Muscle layer of colon (tissue), 2 donors: Measurements from ENCODE around the gene MOG.
"Not testable (repeated sequence)": the region's sequence is repeated elsewhere in the genome, so short reads cannot be mapped to it uniquely, and the experiment has no call there.

Source experiments
- H3K27ac ChIP-seq: one replicate; pipeline ENCODE4 v1.7.0; 2013; ENCODE audit warnings: low read depth, mild to moderate bottlenecking, low read length, moderate library complexity
- H3K27me3 ChIP-seq, 2 donors: one replicate each; pipeline ENCODE4 v1.7.0; 2013; ENCODE audit warnings: low read length in 2 of 2, mild to moderate bottlenecking in 2 of 2; ENCODE audit not compliant: insufficient read depth in 2 of 2, control insufficient read depth in 1 of 2
- H3K36me3 ChIP-seq: one replicate; pipeline ENCODE4 v1.7.0; 2013; ENCODE audit warnings: mild to moderate bottlenecking, low read length; ENCODE audit not compliant: insufficient read depth
- H3K4me1 ChIP-seq: one replicate; pipeline ENCODE4 v1.7.0; 2013; ENCODE audit warnings: mild to moderate bottlenecking, low read length; ENCODE audit not compliant: insufficient read depth
- H3K4me3 ChIP-seq, 2 donors: one replicate each; pipeline ENCODE4 v1.7.0; 2013; ENCODE audit warnings: low read length in 2 of 2, low read depth in 1 of 2, mild to moderate bottlenecking in 1 of 2, moderate library complexity in 1 of 2
- H3K9ac ChIP-seq: one replicate; pipeline ENCODE4 v1.7.0; 2013; ENCODE audit warnings: low read length
- H3K9me3 ChIP-seq: one replicate; pipeline ENCODE4 v1.7.0; 2013; ENCODE audit warnings: mild to moderate bottlenecking, low read length
- donor health status: abdominal sarcoma.
- donor health status: Adenocarcinoma of cecum.

MOG gene

DNA sequence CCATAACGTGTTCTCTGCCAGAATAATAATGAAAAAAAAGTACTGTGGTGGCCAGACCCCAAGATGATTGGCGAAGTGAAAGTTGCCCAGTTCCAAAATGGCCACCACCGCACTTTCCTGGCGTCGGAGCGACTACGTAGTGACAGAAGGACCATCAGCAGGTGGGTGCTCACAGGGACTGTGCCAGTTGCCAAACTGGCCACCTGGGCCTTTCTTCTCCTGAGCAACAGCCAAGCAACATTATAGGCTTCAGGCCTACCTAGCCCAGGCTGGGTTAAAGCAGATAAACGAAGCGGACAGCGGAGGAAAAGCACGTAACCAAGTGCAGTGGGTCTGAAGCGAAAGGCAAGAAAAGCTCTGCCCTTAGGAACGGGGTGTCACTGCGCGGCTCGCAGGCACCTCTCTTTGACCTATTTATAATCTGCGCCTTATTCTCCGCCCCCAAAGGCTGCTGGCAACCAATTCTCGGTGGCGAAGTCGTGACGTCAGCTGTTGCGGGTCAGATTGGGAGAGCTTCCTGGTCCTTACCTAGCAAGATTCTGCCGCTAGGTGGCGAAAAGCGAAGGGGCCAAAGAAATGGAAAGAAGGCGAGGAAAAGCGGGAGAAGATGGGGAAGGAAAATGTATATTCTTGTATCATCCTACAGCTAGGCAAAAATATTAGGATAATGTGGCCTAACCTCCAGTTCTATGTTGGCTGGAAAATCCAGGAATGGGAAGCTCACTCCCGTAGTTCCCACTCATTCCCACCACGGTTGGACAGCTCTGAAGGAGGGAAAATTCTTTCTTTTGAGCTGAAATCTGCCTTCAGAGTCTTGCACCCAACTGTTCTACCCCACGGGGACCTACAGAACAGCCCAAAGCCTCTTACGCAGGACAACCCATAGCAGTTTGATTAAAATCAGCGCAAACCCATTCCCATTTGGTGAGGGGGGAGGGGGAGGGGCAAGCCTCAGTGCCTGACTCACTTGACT lies 6.9 kb upstream of the MOG start:
- peak overlapping the region; percentile 54 to 99 for H3K4me3 ChIP-seq

DNA sequence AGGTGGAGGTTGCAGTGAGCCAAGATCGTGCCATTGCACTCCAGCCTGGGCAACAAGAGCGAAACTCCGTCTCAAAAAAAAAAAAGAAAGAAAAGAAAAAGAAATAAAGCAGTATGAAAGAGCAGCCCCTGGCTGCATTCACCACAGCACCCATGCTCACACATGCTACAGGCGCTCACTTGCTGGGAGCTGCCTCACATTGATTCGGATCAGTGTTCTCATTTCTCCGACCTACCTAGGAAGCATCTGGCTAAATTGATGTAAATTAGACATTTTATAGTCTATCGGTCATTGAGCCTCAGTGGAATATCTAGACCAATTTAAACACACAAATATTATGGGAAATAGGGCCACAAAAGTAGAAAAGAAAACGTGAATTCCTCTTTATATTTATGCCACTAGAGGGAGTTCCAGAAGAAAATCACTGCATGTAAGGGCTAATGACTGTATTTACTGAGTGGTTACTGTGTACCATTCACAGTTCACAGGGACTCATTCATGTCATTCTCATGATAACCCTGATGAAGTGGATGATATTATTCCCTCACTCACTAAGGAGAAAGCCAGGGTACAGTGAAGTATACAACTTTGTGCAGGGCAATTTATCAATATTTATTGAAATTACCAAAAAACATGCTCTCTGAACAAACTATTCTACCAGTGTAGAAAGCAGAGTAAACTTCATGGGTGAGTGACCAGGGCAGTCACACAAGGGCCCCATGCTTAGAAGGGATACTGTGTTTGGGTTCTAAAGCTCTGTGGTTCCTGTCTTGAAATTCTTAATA lies 5.3 kb upstream of the MOG start:
- Histone ChIP-seq H3K4me1 (peaks cover 6% of the 10 kb centered on the region), H3K27me3 (no peaks in the 10 kb centered on the region), H3K9me3 (no peaks in the 10 kb centered on the region), H3K4me3 (no peak overlapping the region), H3K9ac (no peak overlapping the region), H3K27ac (no peak overlapping the region), H3K36me3 (no peaks in the 10 kb centered on the region)

More for the DNA sequence above, 6.9 kb upstream of the MOG start:
- no peaks in the 10 kb centered on the region for H3K9me3 ChIP-seq
- H3K27ac ChIP-seq: peak overlapping the region; percentile 87
- H3K9ac ChIP-seq: peak overlapping the region; percentile 87
- peaks cover 6% of the 10 kb centered on the region for H3K4me1 ChIP-seq
- H3K27me3 ChIP-seq: no peaks in the 10 kb centered on the region
- no peaks in the 10 kb centered on the region for H3K36me3 ChIP-seq

DNA sequence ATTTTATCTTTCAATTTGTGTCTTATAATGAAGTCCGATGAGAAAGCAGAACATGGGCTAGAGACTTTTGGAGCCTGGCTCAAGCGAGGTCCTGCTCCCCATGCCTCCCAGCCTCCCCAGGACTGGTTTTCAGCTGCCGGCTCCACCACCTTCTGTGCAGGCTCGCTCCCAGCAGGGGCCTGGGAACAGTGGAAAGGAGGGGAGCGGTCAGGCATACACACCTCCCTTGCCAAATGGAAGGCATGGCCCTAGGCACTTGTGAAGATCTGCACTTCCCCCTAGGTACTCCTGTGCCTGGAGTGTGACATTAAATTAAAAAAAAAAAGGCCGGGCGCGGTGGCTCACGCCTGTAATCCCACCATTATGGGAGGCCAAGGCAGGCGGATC lies 4.7 kb upstream of the MOG start:
- no peak overlapping the region for H3K27ac ChIP-seq
- H3K9me3 ChIP-seq: no peaks in the 10 kb centered on the region
- no peaks in the 10 kb centered on the region for H3K27me3 ChIP-seq
- no peak overlapping the region for H3K4me3 ChIP-seq
- no peaks in the 10 kb centered on the region for H3K36me3 ChIP-seq
- no peak overlapping the region for H3K9ac ChIP-seq
- peaks cover 6% of the 10 kb centered on the region for H3K4me1 ChIP-seq

DNA sequence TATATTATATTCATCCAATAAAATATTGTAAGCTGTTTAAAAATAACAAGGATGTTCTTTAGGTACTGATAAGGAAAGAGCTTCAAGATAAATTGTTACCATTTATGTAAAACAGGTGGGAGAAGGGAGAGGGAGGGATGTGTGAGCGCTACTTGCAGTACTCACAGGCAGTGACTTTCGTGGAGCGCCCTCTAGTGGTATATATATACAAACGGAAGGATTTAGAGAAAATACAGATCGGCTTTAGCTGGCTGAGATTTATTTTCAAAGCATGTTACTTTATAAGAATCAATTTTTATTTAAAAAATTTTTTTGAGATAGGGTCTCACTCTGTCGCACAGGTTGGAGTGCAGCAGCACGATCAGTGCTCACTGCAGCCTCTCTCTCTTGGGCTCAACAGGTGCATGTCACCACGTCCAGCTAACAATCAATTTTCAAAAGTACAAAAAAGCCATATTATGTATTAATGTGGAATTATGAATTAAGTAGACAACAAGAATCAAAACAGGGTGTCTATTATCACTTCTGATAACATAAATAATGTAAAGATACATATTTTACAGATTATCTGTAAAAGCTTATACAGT lies 3.3 kb upstream of the MOG start:
- Histone ChIP-seq H3K4me3 (no peak overlapping the region), H3K27me3 (no peaks in the 10 kb centered on the region), H3K4me1 (peaks cover 6% of the 10 kb centered on the region), H3K9ac (no peak overlapping the region), H3K36me3 (no peaks in the 10 kb centered on the region), H3K9me3 (no peaks in the 10 kb centered on the region), H3K27ac (no peak overlapping the region)

DNA sequence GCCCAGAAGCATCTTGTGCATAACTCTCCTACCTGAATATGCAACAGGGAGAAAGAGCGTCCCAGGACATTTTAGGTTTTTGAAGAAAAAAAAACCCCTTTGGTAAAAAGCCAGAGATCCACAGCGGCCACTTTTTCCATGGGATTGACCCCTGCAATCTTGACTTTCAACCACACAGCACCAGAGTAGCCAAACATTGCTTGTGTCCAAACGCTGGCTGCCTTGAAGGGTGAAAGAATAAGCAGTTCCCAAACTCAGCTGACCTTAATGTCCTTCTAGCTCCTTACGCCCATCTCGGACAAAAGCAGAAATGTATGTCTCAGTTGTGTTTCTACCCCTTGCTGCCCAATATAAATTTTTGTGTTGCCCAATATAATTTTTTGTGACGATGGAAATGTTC lies 1.2 kb upstream of the MOG start:
- Histone ChIP-seq H3K4me3 (no peak overlapping the region), H3K36me3 (no peaks in the 10 kb centered on the region), H3K9me3 (no peaks in the 10 kb centered on the region), H3K27ac (no peak overlapping the region), H3K27me3 (no peaks in the 10 kb centered on the region), H3K9ac (no peak overlapping the region), H3K4me1 (no peaks in the 10 kb centered on the region)

DNA sequence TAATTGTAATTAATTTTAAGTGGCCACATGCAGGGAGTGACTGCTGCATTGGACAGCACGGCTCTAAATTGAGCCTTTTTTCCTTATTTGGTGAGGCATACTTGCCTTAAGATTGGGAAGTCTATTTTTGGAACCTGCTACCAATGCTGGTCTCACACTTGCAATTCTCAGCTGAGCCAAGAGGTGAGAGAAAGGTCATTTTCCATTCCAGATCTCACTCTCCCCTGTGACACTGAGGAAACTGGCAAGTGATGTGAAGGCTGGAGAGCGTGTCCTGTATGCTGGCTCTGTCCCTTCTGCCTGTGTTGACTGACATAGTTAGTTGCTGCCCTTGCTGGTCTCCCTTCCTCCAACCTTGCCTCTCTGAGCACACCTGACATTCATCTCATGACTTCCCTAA lies 735 bp upstream of the MOG start:
- Histone ChIP-seq H3K9me3 (no peaks in the 10 kb centered on the region), H3K27ac (no peak overlapping the region), H3K27me3 (no peaks in the 10 kb centered on the region), H3K36me3 (no peaks in the 10 kb centered on the region), H3K4me3 (no peak overlapping the region), H3K4me1 (no peaks in the 10 kb centered on the region), H3K9ac (no peak overlapping the region)

DNA sequence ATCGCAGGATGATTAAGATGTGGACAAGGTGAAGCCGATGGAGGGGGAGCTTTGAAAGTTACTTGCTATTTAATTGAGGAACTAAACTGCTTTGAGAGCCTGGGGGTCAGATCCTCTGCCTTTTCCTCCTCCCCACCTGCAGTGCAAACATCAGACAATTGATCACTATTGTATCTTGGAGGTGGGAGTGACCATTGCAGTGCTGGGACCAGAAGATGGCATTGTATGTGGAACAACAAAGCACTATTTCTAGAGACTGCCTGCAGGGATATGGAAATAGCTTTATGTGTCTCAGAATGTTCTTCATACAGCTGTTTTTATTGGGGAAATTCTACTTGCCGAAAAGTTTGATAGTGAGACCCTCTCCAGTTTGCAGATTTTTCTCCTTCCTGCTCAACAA lies 4.2 kb downstream of the MOG start:
- H3K4me1 ChIP-seq: no peaks in the 10 kb centered on the region
- H3K9ac ChIP-seq: no peak overlapping the region
- no peaks in the 10 kb centered on the region for H3K36me3 ChIP-seq
- peaks cover 0 to 14% of the 10 kb centered on the region in 2 donors for H3K27me3 ChIP-seq
- no peaks in the 10 kb centered on the region for H3K9me3 ChIP-seq
- no peak overlapping the region for H3K27ac ChIP-seq
- H3K4me3 ChIP-seq: no peak overlapping the region

DNA sequence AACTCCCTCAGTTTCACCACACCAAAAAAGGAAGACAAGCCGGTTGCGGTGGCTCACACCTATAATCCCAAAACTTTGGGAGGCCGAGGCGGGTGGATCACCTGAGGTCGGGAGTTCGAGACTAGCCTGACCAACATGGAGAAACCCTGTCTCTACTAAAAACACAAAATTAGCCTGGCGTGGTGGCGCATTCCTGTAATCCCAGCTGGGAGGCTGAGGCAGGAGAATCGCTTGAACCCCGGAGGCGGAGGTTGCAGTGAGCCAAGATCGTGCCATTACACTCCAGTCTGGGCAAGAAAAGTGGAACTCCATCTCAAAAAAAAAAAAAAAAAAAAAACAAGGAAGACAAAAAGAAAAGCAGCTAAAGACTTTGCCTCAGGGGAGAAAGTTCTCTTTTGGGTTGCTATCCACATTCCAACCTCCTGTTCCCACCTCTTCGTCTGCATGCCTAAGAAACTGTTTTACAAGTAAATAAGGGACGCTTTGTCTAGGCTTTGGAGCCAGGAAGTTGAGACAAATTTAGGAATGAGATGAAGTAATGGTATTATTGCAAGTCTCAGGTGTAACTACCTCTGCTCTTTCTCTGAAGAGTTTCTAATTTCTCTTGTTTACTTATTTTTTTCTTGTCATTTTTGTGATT lies 4.7 kb downstream of the MOG start:
- H3K4me1 ChIP-seq, H3K36me3 ChIP-seq, H3K9ac ChIP-seq, H3K27ac ChIP-seq, H3K4me3 ChIP-seq, H3K9me3 ChIP-seq: not testable (repeated sequence)
- peaks cover 0 to 14% of the 10 kb centered on the region in 2 donors for H3K27me3 ChIP-seq

DNA sequence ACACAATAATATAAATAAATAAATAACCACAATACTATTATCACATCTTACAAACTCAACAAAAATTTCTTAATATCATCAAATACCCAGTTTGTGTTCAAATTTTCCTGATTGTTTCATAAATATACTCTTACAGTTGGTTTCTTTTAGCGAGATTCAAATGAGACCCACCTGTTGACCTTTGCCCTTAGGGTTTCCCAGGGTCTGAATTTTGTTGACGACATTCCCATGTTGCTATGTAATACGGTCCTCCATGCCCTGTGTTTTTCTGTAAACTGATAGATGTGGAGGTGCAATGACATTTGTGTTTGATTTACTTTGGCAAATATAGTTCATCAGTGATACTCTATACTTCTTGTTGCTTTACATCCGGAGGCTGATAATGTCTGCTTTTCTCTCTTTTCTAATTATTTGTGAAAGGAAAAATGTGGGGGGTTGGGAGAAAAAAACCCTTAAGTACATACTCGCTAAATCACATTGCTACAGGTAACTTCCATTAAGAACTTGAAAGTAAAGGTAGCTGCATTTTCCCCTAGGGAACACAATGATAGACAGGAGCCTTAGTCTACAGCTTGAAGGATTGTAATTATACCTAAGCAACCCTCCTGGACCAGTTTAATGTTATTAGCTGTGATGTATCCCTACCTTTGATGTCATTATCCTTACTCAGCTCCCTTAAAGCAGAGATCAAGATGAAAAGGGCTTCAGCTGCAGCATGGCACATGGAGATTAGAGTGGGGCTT lies 6.6 kb downstream of the MOG start:
- Histone ChIP-seq H3K9me3 (no peaks in the 10 kb centered on the region), H3K4me1 (no peaks in the 10 kb centered on the region), H3K27ac (no peak overlapping the region), H3K9ac (no peak overlapping the region), H3K27me3 (peaks cover 0 to 14% of the 10 kb centered on the region in 2 donors), H3K4me3 (no peak overlapping the region), H3K36me3 (no peaks in the 10 kb centered on the region)

DNA sequence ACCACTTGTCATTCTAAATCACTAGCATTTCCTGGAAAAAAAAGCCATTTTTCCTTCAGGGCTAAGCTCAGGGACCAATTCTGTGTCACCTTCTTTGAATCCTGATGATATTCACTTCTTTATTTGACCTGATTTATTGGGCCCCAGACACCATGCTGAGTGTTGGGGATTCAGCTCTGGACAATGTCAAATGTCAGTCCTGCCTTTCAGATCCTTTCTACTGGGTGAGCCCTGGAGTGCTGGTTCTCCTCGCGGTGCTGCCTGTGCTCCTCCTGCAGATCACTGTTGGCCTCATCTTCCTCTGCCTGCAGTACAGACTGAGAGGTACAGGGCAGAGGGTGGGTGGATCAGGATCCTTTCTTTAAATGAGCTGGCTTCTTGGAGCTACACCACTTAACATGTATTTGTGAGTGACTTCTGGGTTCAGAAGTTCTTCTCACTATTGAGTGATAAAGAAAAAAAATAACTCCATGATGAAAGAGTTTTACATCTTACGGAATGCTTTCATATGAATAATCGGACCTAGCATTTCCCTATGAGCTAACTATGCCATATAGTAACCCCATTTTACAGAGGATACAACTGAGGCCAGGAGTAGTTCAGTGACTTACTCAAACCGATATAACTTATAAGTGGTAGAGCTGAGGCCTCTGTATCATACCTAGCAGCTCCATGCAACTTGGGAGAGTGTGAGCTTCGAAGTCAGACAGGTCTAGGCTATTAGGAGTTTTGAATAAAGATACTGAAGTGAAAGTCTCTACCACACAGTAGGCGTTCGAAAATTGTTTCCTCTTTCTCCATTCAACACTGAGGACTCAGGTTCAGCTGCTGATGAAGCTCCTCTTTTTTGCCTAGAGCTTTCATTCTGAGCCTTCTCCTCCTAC lies 9.3 kb downstream of the MOG start:
- no peak overlapping the region for H3K4me3 ChIP-seq
- peaks cover 10 to 20% of the 10 kb centered on the region in 2 donors for H3K27me3 ChIP-seq
- H3K27ac ChIP-seq: no peak overlapping the region

More for the DNA sequence above, 9.3 kb downstream of the MOG start:
- Histone ChIP-seq H3K36me3 (no peaks in the 10 kb centered on the region), H3K9ac (no peak overlapping the region), H3K9me3 (no peaks in the 10 kb centered on the region), H3K4me1 (no peaks in the 10 kb centered on the region)
